Measurements from ENCODE around the gene PICALM. TPM values are rescaled to one million over a fixed set of nuclear protein-coding genes. Genes with fewer than 3 reads are reported as not detected.

Gene PICALM
- total RNA-seq, 1 donor from 2014 or later = 137 TPM

DNA sequence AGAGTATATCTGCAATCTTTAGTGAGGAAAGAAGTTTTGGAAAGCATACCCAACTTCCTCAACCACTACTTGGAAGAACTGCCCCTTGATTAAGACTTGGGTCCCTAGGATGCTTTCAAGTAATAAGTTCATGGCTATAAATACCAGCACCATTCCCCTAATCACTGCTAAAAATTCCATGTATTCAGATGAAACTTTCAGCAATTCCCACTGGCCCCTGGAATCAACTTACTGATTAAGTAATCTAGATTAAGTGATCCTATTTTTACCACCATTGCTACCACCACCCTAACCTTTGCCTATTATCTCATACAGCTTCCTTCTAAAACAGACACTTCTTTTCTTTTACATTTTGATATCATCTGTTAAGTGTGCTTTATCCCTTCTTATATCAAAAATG is 10.5 kb downstream of the PICALM start:
- TF ChIP-seq, protein P1, sequence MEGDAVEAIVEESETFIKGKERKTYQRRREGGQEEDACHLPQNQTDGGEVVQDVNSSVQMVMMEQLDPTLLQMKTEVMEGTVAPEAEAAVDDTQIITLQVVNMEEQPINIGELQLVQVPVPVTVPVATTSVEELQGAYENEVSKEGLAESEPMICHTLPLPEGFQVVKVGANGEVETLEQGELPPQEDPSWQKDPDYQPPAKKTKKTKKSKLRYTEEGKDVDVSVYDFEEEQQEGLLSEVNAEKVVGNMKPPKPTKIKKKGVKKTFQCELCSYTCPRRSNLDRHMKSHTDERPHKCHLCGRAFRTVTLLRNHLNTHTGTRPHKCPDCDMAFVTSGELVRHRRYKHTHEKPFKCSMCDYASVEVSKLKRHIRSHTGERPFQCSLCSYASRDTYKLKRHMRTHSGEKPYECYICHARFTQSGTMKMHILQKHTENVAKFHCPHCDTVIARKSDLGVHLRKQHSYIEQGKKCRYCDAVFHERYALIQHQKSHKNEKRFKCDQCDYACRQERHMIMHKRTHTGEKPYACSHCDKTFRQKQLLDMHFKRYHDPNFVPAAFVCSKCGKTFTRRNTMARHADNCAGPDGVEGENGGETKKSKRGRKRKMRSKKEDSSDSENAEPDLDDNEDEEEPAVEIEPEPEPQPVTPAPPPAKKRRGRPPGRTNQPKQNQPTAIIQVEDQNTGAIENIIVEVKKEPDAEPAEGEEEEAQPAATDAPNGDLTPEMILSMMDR (conservative IDR thresholded peaks at IDR 0.05) = no peak
- no peak for DNase-seq (ENCODE audit: extremely low spot score, unreplicated experiment)
- Mint-ChIP-seq H3K9me3 (peaks cover 5% of the 10 kb centered on the region), H3K27me3 (no peaks in the 10 kb centered on the region), H3K4me1 (ENCODE audit: unreplicated experiment) (peaks cover 6% of the 10 kb centered on the region), H3K4me3 (no peak overlapping the region), H3K27ac (no peak overlapping the region), H3K36me3 (peaks cover 17% of the 10 kb centered on the region)

- H3K4me1 Mint-ChIP-seq (ENCODE audit: unreplicated experiment) = peaks cover 18% of the 10 kb centered on the region
- H3K27me3 Mint-ChIP-seq = no peaks in the 10 kb centered on the region
- no peak overlapping the region for H3K4me3 Mint-ChIP-seq
- H3K36me3 Mint-ChIP-seq = peaks cover 12% of the 10 kb centered on the region
- TF ChIP-seq, protein P1 (conservative IDR thresholded peaks at IDR 0.05) = peak; percentile 54
- no peaks in the 10 kb centered on the region for H3K9me3 Mint-ChIP-seq
- peak overlapping the region; percentile 28 for H3K27ac Mint-ChIP-seq
- DNase-seq (ENCODE audit: extremely low spot score, unreplicated experiment) = no peak
These were observed 12.5 kb downstream of the PICALM start for GRCh38 chr11:86056351-86056854.

- Mint-ChIP-seq H3K36me3 (peaks cover 12% of the 10 kb centered on the region), H3K9me3 (no peaks in the 10 kb centered on the region), H3K27ac (no peak overlapping the region), H3K27me3 (no peaks in the 10 kb centered on the region), H3K4me1 (ENCODE audit: unreplicated experiment) (peaks cover 15% of the 10 kb centered on the region), H3K4me3 (no peak overlapping the region)
- TF ChIP-seq, protein P1 (conservative IDR thresholded peaks at IDR 0.05) = no peak
- no peak for DNase-seq (ENCODE audit: extremely low spot score, unreplicated experiment)
These were observed 15.9 kb downstream of the PICALM start for GRCh38 chr11:86052693-86053641.

- Mint-ChIP-seq H3K9me3 (no peaks in the 10 kb centered on the region), H3K4me3 (no peak overlapping the region), H3K4me1 (ENCODE audit: unreplicated experiment) (peaks cover 19% of the 10 kb centered on the region), H3K36me3 (peaks cover 10% of the 10 kb centered on the region), H3K27ac (no peak overlapping the region), H3K27me3 (no peaks in the 10 kb centered on the region)
- TF ChIP-seq, protein P1 (conservative IDR thresholded peaks at IDR 0.05) = no peak
- DNase-seq (ENCODE audit: extremely low spot score, unreplicated experiment) = no peak
These were observed 18.6 kb downstream of the PICALM start for GRCh38 chr11:86050196-86050709.

DNA sequence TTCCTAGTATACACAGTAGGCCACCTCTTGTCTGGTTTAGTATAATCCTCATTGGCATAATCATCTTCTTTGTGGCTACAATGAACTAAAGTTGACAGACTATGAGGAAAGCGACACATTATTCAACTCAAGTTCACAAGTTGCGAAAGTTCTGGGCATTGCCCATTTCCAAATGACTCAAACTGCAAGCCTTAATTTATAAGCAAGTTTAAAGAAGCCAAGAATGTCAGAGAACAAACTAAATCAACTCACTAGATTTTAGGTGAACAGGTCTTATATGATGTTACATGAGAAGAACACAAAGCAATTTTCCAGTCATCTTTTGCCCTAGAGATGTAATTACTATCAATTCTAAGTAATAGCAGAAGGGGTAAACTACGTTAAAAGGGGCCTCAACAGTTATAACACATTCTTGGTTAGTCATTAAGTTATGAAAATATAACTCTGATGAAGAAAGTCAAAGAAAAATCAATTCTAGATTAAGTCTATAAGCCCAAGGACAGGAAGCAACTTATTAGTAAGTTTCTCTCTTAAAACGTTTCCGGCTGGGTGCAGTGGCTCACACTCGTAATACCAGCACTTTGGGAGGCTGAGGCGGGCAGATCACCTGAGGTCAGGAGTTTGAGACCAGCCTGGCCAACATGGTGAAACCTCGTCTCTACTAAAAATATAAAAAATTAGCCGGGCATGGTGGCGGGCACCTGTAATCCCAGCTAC is 21.5 kb downstream of the PICALM start:
- TF ChIP-seq, protein P1 (conservative IDR thresholded peaks at IDR 0.05) = no peak
- Mint-ChIP-seq H3K9me3 (no peaks in the 10 kb centered on the region), H3K27me3 (no peaks in the 10 kb centered on the region), H3K4me1 (ENCODE audit: unreplicated experiment) (peaks cover 27% of the 10 kb centered on the region), H3K36me3 (peaks cover 7% of the 10 kb centered on the region), H3K4me3 (no peak overlapping the region), H3K27ac (peak overlapping the region; percentile 23)
- no peak for DNase-seq (ENCODE audit: extremely low spot score, unreplicated experiment)

Data from type B pancreatic cell (in vitro differentiated cells).